ENCODE measurements around the gene PPIP5K2. TPM values are rescaled to one million over a fixed set of nuclear protein-coding genes. Genes with fewer than 3 reads are reported as not detected.

The PPIP5K2 gene
- total and polyA plus RNA-seq, 2 donors (not counting 3 experiments of a cell fraction or from before 2014, with no cell fraction given): 20.8 to 69.4 TPM

DNA sequence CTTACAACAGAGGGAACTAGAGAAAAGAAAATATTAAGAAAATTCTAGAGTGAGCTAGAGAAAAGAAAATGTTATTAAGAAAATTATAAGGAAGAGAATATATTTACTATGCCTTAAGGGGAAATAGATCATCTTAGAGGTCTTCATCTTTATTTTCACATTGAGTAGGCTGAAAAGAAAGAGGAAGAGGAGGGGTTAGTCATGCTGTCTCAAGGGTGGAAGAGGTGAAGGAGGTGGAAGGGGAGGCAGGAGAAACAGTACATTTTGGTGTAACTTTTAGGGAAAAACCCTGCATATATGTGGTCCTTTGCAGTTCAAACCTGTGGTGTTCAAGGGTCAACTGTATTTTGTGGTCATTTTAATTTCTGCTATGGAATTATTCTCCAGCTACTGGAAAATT, 46.6 kb downstream of the PPIP5K2 start:
- TF ChIP-seq FOS (IDR thresholded peaks at IDR 0.05; ENCODE audit: borderline replicate concordance, insufficient read depth, low read length): no peak
- TF ChIP-seq GATA2 (IDR thresholded peaks at IDR 0.05; ENCODE audit: insufficient read depth, insufficient read length, low read depth, low read length): no peak
- TF ChIP-seq, protein P1, sequence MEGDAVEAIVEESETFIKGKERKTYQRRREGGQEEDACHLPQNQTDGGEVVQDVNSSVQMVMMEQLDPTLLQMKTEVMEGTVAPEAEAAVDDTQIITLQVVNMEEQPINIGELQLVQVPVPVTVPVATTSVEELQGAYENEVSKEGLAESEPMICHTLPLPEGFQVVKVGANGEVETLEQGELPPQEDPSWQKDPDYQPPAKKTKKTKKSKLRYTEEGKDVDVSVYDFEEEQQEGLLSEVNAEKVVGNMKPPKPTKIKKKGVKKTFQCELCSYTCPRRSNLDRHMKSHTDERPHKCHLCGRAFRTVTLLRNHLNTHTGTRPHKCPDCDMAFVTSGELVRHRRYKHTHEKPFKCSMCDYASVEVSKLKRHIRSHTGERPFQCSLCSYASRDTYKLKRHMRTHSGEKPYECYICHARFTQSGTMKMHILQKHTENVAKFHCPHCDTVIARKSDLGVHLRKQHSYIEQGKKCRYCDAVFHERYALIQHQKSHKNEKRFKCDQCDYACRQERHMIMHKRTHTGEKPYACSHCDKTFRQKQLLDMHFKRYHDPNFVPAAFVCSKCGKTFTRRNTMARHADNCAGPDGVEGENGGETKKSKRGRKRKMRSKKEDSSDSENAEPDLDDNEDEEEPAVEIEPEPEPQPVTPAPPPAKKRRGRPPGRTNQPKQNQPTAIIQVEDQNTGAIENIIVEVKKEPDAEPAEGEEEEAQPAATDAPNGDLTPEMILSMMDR (IDR thresholded peaks at IDR 0.05; ENCODE audit: extremely low read depth in 1 of 2, insufficient read depth in 1 of 2, low read depth in 1 of 2, low read length in 2 of 2): no peak
- TF ChIP-seq MYC (IDR thresholded peaks at IDR 0.05; ENCODE audit: low read depth, low read length): no peak
- TF ChIP-seq, protein P2, sequence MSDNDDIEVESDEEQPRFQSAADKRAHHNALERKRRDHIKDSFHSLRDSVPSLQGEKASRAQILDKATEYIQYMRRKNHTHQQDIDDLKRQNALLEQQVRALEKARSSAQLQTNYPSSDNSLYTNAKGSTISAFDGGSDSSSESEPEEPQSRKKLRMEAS (IDR thresholded peaks at IDR 0.05; ENCODE audit: insufficient read depth, insufficient read length): no peak
- no peak for TF ChIP-seq JUN (IDR thresholded peaks at IDR 0.05; ENCODE audit: borderline replicate concordance, insufficient read depth, insufficient read length, low read depth)
- Histone ChIP-seq H3K9me1 (replicated peaks; ENCODE audit: control insufficient read depth, extremely low read depth, insufficient read depth, low read length) (peaks cover 2% of the 10 kb centered on the region), H3K79me2 (ENCODE audit: control insufficient read depth, insufficient read depth, low read length) (no peaks in the 10 kb centered on the region), H3K4me2 (ENCODE audit: insufficient read depth, low read length) (no peak overlapping the region), H3K27me3 (ENCODE audit: control insufficient read depth in 2 of 2, insufficient read depth in 2 of 2, low read length in 2 of 2) (no peaks in the 10 kb centered on the region), H3K4me3 (replicated peaks in 1 of 3; ENCODE audit: insufficient read depth in 1 of 3, low read depth in 1 of 3, low read length in 3 of 3) (no peak overlapping the region), H3K9ac (replicated peaks; ENCODE audit: extremely low read depth, insufficient read depth, low read length) (no peak overlapping the region), H3K9me3 (replicated peaks; ENCODE audit: control insufficient read depth, insufficient read depth, low read length) (no peaks in the 10 kb centered on the region), H2AFZ (ENCODE audit: low read depth, low read length) (no peak overlapping the region), H4K20me1 (replicated peaks; ENCODE audit: control insufficient read depth, extremely low read depth, insufficient read depth, low read length) (no peaks in the 10 kb centered on the region), H3K4me1 (ENCODE audit: control insufficient read depth, extremely low read depth, insufficient read depth, low read length) (no peaks in the 10 kb centered on the region), H3K36me3 (ENCODE audit: control insufficient read depth in 2 of 2, extremely low read depth in 1 of 2, insufficient read depth in 2 of 2, low read length in 2 of 2) (peaks cover 0 to 3% of the 10 kb centered on the region in 2 experiments), H3K27ac (ENCODE audit: insufficient read depth, low read depth, low read length) (no peak overlapping the region)
- intact Hi-C loops (cut with micrococcal nuclease): no loop called here
- no peak for DNase-seq (ENCODE audit: low read depth, low spot score)
- ChIA-PET POLR2A (no interaction called here), CTCF (interaction anchor here (1.2 to 1.3 kb wide), 2 partner anchors 13 to 58 kb away, joined by 3 to 4 read pairs; no protein-coding TSS in a partner anchor)
- dilution Hi-C loops (cut with MboI; ENCODE audit: extremely low pct_ligation_motif_present, low sequenced_read_pairs): no loop called here
- no peak for FAIRE-seq
- BruUV-seq (replicated peaks): no TSS peak
